AML-193 (cell line): Measurements from ENCODE around the gene SERP1.
A peak's percentile ranks its signal among the peaks of the same experiment; 100 is the strongest.

Experiments
- DNase-seq, 2 experiments: peaks; one replicate each; lab custom pipeline; 2025; lab: John Stamatoyannopoulos, UW

Gene SERP1

GRCh38 chr3:150546226-150547044 is at the start of gene SERP1, which contains the start of gene EIF2A:
Gene SERP1 (minus strand): TSS chr3:150546496. CDS start chr3:150546135, 361 bp downstream.
Gene EIF2A (plus strand): TSS chr3:150546787. CDS start chr3:150546803, 16 bp downstream.
- DNase-seq, result peak; percentile 99

DNA sequence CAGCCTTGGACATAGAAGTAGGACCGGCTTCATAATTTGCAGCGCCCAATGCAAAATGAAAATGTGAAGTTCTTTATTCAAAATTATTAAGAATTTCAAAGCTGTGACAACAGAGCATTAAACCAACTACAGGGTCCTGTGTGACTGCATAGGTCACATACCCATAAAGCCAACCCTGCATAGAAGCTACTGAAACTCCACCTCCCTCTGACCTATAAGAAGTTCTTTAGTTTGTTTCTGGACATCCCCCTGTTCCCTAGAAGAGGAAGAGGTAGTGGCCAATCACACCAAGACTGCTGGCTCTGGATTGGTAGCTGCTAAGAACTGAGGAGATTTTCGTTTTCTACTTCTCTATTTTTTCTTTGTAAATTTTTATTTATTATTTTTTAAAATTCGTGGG is 47.9 kb upstream of the SERP1 start:
- DNase-seq, result no peak

DNA sequence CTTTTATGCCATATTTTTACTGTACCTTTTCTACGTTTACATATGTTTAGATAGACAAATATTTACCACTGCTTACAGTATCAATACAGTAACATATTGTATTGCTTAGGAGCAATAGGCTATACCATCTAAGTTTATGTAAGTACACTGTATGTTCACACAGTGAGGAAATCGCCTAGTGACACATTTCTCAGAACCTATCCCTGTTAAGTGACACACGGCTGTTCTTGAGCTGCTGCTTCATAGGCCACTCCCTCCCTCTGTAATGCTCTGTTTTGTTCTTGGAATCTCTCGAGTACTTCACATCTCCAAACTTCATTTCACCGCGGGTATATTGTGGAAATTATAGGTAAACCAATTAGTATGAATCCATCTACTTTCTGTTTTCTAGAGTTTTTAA is 43.5 kb upstream of the SERP1 start:
- no peak for DNase-seq

GRCh38 chr3:150588027-150588830 is 41.9 kb upstream of the SERP1 start:
- DNase-seq, result no peak

- DNase-seq, result no peak
These were observed 36.7 kb upstream of the SERP1 start for GRCh38 chr3:150583028-150583427.

GRCh38 chr3:150582620-150583019 is 36.3 kb upstream of the SERP1 start:
- no peak for DNase-seq

DNA sequence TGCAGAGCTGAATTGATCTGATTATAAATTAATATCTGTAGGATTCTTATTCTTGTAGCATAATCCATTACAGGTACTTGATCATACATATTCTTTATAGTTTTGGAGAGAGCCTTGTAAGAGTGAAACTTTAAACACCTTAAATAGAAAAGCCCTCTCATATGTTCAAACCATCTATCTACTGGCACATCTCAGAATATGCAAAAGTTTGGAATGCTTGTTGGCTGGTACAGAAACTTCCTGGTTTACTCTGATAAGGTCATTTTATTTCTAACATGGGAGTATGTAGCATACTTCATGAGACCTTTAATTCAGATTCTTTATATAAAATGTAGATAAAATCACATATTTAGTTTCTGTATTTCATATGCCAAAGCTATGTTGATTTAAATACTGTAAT is 34.9 kb upstream of the SERP1 start:
- DNase-seq, result no peak

GRCh38 chr3:150577855-150578254 is 31.6 kb upstream of the SERP1 start:
- peak in 1 of 2 experiments; percentile 38 for DNase-seq

GRCh38 chr3:150567328-150567727 is 21.0 kb upstream of the SERP1 start:
- DNase-seq, result no peak

- no peak for DNase-seq
These were observed 17.9 kb upstream of the SERP1 start for GRCh38 chr3:150564243-150564642.

DNA sequence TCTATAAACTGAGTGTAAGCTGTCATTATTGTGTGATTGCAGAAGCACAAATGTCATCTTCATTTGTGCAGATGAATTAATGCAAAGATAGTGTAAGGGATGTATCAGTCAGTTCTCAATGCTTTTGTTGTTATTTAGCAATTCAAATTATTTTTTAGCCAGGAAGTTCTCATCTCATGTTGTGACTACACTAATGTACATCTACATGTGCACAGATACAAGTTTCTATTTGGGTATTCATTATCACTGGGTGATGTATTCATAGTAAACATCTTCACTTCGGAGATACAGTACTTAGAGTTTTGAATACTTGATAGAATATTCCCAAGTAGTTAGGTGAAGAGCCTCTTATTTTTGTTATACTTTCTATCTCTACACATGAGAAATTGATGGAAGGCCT is 11.4 kb upstream of the SERP1 start:
- no peak for DNase-seq

DNA sequence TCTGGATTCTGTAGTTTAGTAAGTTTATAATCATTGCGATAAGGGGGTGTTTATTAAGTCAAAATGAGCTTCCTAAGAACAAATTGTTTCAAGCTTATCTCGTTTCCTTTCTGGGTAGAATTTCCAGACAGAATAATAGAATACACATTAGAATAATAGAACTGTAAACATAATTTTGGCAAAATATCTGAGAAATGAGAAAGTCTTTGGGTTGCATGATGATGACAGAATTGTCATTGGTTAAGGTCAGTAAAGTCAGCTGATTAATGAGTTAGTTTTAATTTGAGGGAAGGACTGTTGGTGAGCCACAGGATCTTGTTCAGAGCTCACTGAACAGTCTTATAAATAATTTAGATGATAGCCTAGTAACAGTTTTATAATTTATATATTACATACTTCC is 10.5 kb upstream of the SERP1 start:
- no peak for DNase-seq

GRCh38 chr3:150555859-150556436 is 9.7 kb upstream of the SERP1 start:
- no peak for DNase-seq

DNA sequence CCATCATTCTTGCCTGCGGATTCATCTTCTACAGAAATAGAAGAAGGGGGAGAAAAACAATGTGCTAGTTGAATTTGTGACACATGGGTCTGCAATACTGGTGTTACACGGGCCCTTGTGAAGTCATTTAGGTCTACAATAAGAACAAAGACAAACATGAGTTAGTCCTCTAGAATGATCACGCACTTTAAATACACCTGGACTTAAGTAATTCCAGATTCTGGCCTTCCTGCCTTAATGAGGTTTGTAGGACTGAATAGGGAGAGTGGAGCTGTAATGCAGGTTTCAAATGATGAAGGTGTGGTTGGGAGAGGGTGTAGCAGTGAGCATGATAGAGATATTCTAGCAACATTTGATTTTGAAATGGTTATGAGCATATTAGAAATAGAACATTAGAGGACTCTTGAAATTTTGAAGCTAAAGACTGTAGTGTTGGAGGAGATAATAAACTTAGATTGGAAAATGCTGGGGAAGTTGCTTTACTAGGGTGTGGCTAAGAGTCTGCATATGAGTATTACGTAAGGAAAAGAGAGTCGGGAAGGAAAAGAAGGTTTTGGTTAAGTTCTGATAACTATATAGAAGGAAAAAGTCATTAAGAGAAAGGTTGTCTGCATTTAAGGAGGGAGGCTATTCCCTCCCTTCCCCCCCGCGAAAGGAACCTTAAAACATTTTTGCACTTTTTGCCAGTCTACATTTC is 897 bp upstream of the SERP1 start:
- peak; percentile 33 to 41 for DNase-seq

GRCh38 chr3:150545419-150546225 is 674 bp downstream of the SERP1 start:
- peak in 1 of 2 experiments; percentile 72 for DNase-seq

DNA sequence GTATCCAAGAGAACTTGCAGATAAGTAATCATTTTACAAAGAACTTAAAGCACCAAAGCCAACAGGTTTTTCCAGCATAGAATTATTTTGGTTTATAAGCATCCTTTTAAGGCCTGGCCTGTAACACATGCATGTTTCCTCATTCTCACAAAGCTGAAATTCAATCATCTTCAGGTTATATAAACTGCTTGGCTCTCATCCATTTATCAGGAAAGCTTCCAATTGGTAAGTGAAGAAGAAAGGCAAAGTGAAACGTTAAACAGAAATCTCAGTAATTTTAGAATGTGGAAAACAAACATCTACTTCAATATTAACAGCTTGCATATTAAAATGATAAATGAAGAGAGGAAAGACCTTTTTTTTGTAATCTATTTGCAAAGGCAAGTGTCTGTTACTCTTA is 1.6 kb downstream of the SERP1 start:
- peak in 1 of 2 experiments; percentile 28 for DNase-seq

DNA sequence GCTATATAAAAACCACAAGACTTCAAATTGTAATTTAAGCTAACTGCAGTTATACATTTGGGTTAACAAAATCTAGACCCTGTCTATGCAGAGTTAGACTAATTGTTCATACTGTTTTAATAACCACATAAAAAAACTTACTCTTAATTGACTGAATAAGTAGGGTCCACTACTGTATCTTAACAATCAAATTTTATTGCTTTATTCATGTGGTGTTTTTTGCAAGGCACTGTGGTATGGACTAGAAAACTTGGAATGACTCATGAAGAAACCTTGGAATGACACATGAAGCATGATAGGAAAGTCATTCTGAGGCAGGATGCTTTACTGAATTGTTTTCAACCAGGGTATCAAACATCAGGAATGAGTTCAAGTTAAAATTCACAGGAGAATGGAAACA is 2.3 kb downstream of the SERP1 start:
- DNase-seq, result no peak

DNA sequence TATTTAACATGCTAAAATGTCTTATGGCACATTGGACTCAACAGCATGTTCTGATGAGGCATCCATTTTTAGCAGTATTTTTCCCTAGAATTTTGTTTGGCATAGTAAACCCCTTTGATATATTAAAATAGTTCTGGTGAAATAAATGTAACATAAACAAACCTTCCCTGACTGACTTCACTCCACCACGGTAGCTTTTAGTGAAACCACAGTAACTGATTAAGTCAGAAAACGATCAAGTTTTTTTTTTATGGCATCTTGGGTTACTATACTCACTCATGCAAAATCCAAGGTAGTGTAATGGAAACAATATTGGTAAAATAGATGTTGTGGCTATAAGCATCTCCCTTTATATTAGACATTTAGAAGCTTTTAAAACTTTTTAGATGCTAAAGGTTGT is 2.8 kb downstream of the SERP1 start:
- DNase-seq, result no peak

DNA sequence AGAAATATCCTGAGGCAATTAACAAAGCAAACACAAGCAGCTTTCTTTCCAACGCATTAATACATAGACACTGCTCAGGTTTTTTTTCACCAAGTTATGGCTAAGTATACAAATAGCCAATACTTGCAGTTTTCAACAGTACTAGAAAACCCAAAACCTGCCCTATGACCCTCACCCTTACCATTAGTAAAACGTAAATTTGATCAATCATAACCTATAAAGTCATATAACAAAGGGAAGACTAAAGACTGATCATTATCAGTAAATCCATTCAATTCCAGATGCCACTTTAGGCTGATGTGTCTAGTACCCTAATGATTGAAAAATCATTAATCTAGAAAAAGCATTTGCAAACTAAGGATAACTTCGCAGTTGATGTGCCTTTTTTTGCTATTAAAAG is 3.2 kb downstream of the SERP1 start:
- no peak for DNase-seq

- DNase-seq, result peak; percentile 85 to 87
These were observed 5.3 kb downstream of the SERP1 start for GRCh38 chr3:150540991-150541390.

DNA sequence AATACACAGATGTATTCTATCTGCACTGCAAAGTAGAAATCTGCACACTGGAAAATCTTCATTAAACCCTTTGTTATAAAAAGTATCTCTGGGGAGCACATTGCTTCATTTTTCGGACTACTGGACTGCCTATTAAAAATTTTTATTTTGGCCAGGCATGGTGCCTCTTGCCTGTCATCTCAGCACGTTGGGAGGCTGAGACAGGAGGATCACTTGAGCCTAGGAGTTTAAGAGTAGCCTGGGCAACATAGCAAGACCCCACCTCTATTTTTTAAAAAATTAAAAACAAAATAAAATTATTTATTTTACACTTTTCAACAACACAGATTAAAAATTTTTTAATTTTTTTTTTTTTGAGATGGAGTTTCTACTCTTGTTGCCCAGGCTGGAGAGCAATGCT is 6.0 kb downstream of the SERP1 start:
- no peak for DNase-seq
